ENCODE results near the gene CAPZA1. TPM values are rescaled to one million over a fixed set of nuclear protein-coding genes. Genes with fewer than 3 reads are reported as not detected.
A peak's percentile ranks its signal among the peaks of the same experiment; 100 is the strongest.

CAPZA1 gene
- total and polyA plus RNA-seq, 10 of the 15 experiments (the other 5 are each of a cell fraction or from before 2014, with no cell fraction given): 187 to 886 (median 278) TPM

GRCh38 chr1:112674440-112674985 lies 54.9 kb downstream of the CAPZA1 start, which contains the start of gene MOV10 (continued):
- TF ChIP-seq CHD2 (IDR thresholded peaks at IDR 0.05; ENCODE audit: borderline replicate concordance, low read depth, low read length) (0 out of 2 replicates have a peak, but pooled peaks have one; percentile 8), ESRRA (IDR thresholded peaks at IDR 0.05; ENCODE audit: low read length) (no peak), SKIL (IDR thresholded peaks at IDR 0.05; ENCODE audit: low read depth, poor library complexity, severe bottlenecking) (peak; percentile 32), SPI1 (IDR thresholded peaks at IDR 0.05; ENCODE audit: borderline replicate concordance, insufficient read depth, low read depth, low read length) (no peak), PAX8 (IDR thresholded peaks at IDR 0.05) (no peak), POU2F2 (IDR thresholded peaks at IDR 0.05; ENCODE audit: borderline replicate concordance, low read depth, low read length) (peak; percentile 9; the same call in 2 of the 3 replicates), SMAD1 (IDR thresholded peaks at IDR 0.05; ENCODE audit: low read depth, partially characterized antibody) (peak; percentile 84), LARP7 (IDR thresholded peaks at IDR 0.05) (no peak), FOS (IDR thresholded peaks at IDR 0.05; ENCODE audit: borderline replicate concordance, extremely low read depth, insufficient read length) (no peak), PBX3 (IDR thresholded peaks at IDR 0.05; ENCODE audit: insufficient replicate concordance, low read depth, low read length) (no peak), TBL1XR1 (IDR thresholded peaks at IDR 0.05; ENCODE audit: low read depth, low read length) (no peak), CEBPB (IDR thresholded peaks at IDR 0.05; ENCODE audit: borderline replicate concordance in 1 of 2, low read depth in 2 of 2, low read length in 2 of 2) (no peak), ELK1 (IDR thresholded peaks at IDR 0.05; ENCODE audit: low read depth, low read length) (no peak), ZNF592 (IDR thresholded peaks at IDR 0.05) (no peak), ZSCAN29 (IDR thresholded peaks at IDR 0.05) (no peak), RB1 (IDR thresholded peaks at IDR 0.05; ENCODE audit: borderline replicate concordance) (no peak), ZNF24 (IDR thresholded peaks at IDR 0.05) (no peak), ZNF384 (IDR thresholded peaks at IDR 0.05; ENCODE audit: borderline replicate concordance, low read depth, low read length) (no peak), BCL11A (IDR thresholded peaks at IDR 0.05; ENCODE audit: low read depth, low read length) (no peak), HCFC1 (IDR thresholded peaks at IDR 0.05; ENCODE audit: low read length) (0 out of 2 replicates have a peak, but pooled peaks have one; percentile 17), MTA3 (IDR thresholded peaks at IDR 0.05; ENCODE audit: borderline replicate concordance, low read length) (no peak; the same call in 1 of the 2 replicates), PAX5 (IDR thresholded peaks at IDR 0.05; ENCODE audit: borderline replicate concordance, low read depth, low read length) (no peak), RAD51 (IDR thresholded peaks at IDR 0.05) (no peak)
